ENCODE results near the gene TKTL1.

The TKTL1 gene

GRCh38 chrX:154355094-154355775 is 59.6 kb downstream of the TKTL1 start:
- Histone ChIP-seq H3K9me3 (ENCODE audit: control insufficient read depth, insufficient read depth, low read depth, low read length) (peaks cover 18% of the 10 kb centered on the region; the same call in 1 of the 2 replicates), H3K4me3 (ENCODE audit: low read depth, low read length) (no peak overlapping the region), H3K9ac (ENCODE audit: low read length) (no peak overlapping the region), H3K36me3 (ENCODE audit: control insufficient read depth, insufficient read depth, low read length) (peaks cover 100% of the 10 kb centered on the region), H3K27me3 (ENCODE audit: control insufficient read depth, insufficient read depth, low read length) (no peaks in the 10 kb centered on the region), H3K27ac (ENCODE audit: low read depth, low read length) (no peak overlapping the region), H3K4me1 (ENCODE audit: control insufficient read depth, insufficient read depth, low read length) (no peaks in the 10 kb centered on the region)

GRCh38 chrX:154355776-154356140 is 60.2 kb downstream of the TKTL1 start:
- H3K9me3 ChIP-seq (ENCODE audit: control insufficient read depth, insufficient read depth, low read depth, low read length): peaks cover 15% of the 10 kb centered on the region; the same call in 1 of the 2 replicates
- H3K36me3 ChIP-seq (ENCODE audit: control insufficient read depth, insufficient read depth, low read length): peaks cover 100% of the 10 kb centered on the region
- no peaks in the 10 kb centered on the region for H3K27me3 ChIP-seq (ENCODE audit: control insufficient read depth, insufficient read depth, low read length)
- no peak overlapping the region for H3K9ac ChIP-seq (ENCODE audit: low read length)
- H3K4me1 ChIP-seq (ENCODE audit: control insufficient read depth, insufficient read depth, low read length): no peaks in the 10 kb centered on the region
- H3K27ac ChIP-seq (ENCODE audit: low read depth, low read length): no peak overlapping the region
- H3K4me3 ChIP-seq (ENCODE audit: low read depth, low read length): no peak overlapping the region

GRCh38 chrX:154356596-154356995 is 61.0 kb downstream of the TKTL1 start:
- H3K36me3 ChIP-seq (ENCODE audit: control insufficient read depth, insufficient read depth, low read length): peaks cover 99% of the 10 kb centered on the region

GRCh38 chrX:154357205-154357604 is 61.6 kb downstream of the TKTL1 start:
- H3K36me3 ChIP-seq (ENCODE audit: control insufficient read depth, insufficient read depth, low read length): peaks cover 99% of the 10 kb centered on the region

More at GRCh38 chrX:154356596-154356995, 61.0 kb downstream of the TKTL1 start:
- no peaks in the 10 kb centered on the region for H3K27me3 ChIP-seq (ENCODE audit: control insufficient read depth, insufficient read depth, low read length)
- no peak overlapping the region for H3K27ac ChIP-seq (ENCODE audit: low read depth, low read length)
- peaks cover 18% of the 10 kb centered on the region; the same call in 1 of the 2 replicates for H3K9me3 ChIP-seq (ENCODE audit: control insufficient read depth, insufficient read depth, low read depth, low read length)
- H3K4me3 ChIP-seq (ENCODE audit: low read depth, low read length): no peak overlapping the region
- H3K4me1 ChIP-seq (ENCODE audit: control insufficient read depth, insufficient read depth, low read length): no peaks in the 10 kb centered on the region
- no peak overlapping the region for H3K9ac ChIP-seq (ENCODE audit: low read length)

GRCh38 chrX:154358011-154358410 is 62.4 kb downstream of the TKTL1 start:
- Histone ChIP-seq H3K27ac (ENCODE audit: low read depth, low read length) (no peak overlapping the region), H3K36me3 (ENCODE audit: control insufficient read depth, insufficient read depth, low read length) (peaks cover 99% of the 10 kb centered on the region), H3K4me3 (ENCODE audit: low read depth, low read length) (no peak overlapping the region), H3K4me1 (ENCODE audit: control insufficient read depth, insufficient read depth, low read length) (no peaks in the 10 kb centered on the region), H3K9ac (ENCODE audit: low read length) (no peak overlapping the region), H3K27me3 (ENCODE audit: control insufficient read depth, insufficient read depth, low read length) (no peaks in the 10 kb centered on the region), H3K9me3 (ENCODE audit: control insufficient read depth, insufficient read depth, low read depth, low read length) (peaks cover 22% of the 10 kb centered on the region; the same call in 1 of the 2 replicates)

More at GRCh38 chrX:154357205-154357604, 61.6 kb downstream of the TKTL1 start:
- no peaks in the 10 kb centered on the region for H3K4me1 ChIP-seq (ENCODE audit: control insufficient read depth, insufficient read depth, low read length)
- H3K27me3 ChIP-seq (ENCODE audit: control insufficient read depth, insufficient read depth, low read length): no peaks in the 10 kb centered on the region
- no peak overlapping the region for H3K4me3 ChIP-seq (ENCODE audit: low read depth, low read length)
- no peak overlapping the region for H3K9ac ChIP-seq (ENCODE audit: low read length)
- no peak overlapping the region for H3K27ac ChIP-seq (ENCODE audit: low read depth, low read length)
- peaks cover 22% of the 10 kb centered on the region; the same call in 1 of the 2 replicates for H3K9me3 ChIP-seq (ENCODE audit: control insufficient read depth, insufficient read depth, low read depth, low read length)

- peaks cover 96% of the 10 kb centered on the region for H3K36me3 ChIP-seq (ENCODE audit: control insufficient read depth, insufficient read depth, low read length)
- H3K27ac ChIP-seq (ENCODE audit: low read depth, low read length): no peak overlapping the region
- peaks cover 20% of the 10 kb centered on the region; the same call in 1 of the 2 replicates for H3K9me3 ChIP-seq (ENCODE audit: control insufficient read depth, insufficient read depth, low read depth, low read length)
Measured at GRCh38 chrX:154358829-154359228, 63.2 kb downstream of the TKTL1 start.

GRCh38 chrX:154359362-154360154 is 64.0 kb downstream of the TKTL1 start:
- H3K4me3 ChIP-seq (ENCODE audit: low read depth, low read length): no peak overlapping the region
- no peak overlapping the region for H3K27ac ChIP-seq (ENCODE audit: low read depth, low read length)
- peaks cover 16% of the 10 kb centered on the region; the same call in 1 of the 2 replicates for H3K9me3 ChIP-seq (ENCODE audit: control insufficient read depth, insufficient read depth, low read depth, low read length)
- H3K9ac ChIP-seq (ENCODE audit: low read length): no peak overlapping the region
- H3K36me3 ChIP-seq (ENCODE audit: control insufficient read depth, insufficient read depth, low read length): peaks cover 96% of the 10 kb centered on the region
- H3K27me3 ChIP-seq (ENCODE audit: control insufficient read depth, insufficient read depth, low read length): no peaks in the 10 kb centered on the region
- no peaks in the 10 kb centered on the region for H3K4me1 ChIP-seq (ENCODE audit: control insufficient read depth, insufficient read depth, low read length)

More at GRCh38 chrX:154358829-154359228, 63.2 kb downstream of the TKTL1 start:
- Histone ChIP-seq H3K27me3 (ENCODE audit: control insufficient read depth, insufficient read depth, low read length) (no peaks in the 10 kb centered on the region), H3K9ac (ENCODE audit: low read length) (no peak overlapping the region), H3K4me3 (ENCODE audit: low read depth, low read length) (no peak overlapping the region), H3K4me1 (ENCODE audit: control insufficient read depth, insufficient read depth, low read length) (no peaks in the 10 kb centered on the region)

GRCh38 chrX:154360155-154360713 is 64.6 kb downstream of the TKTL1 start:
- H3K9ac ChIP-seq (ENCODE audit: low read length): no peak overlapping the region
- no peaks in the 10 kb centered on the region for H3K4me1 ChIP-seq (ENCODE audit: control insufficient read depth, insufficient read depth, low read length)
- H3K9me3 ChIP-seq (ENCODE audit: control insufficient read depth, insufficient read depth, low read depth, low read length): peaks cover 16% of the 10 kb centered on the region; the same call in 1 of the 2 replicates
- no peaks in the 10 kb centered on the region for H3K27me3 ChIP-seq (ENCODE audit: control insufficient read depth, insufficient read depth, low read length)
- no peak overlapping the region for H3K27ac ChIP-seq (ENCODE audit: low read depth, low read length)
- H3K36me3 ChIP-seq (ENCODE audit: control insufficient read depth, insufficient read depth, low read length): peaks cover 96% of the 10 kb centered on the region
- no peak overlapping the region for H3K4me3 ChIP-seq (ENCODE audit: low read depth, low read length)

- Histone ChIP-seq H3K36me3 (ENCODE audit: control insufficient read depth, insufficient read depth, low read length) (peaks cover 96% of the 10 kb centered on the region), H3K4me1 (ENCODE audit: control insufficient read depth, insufficient read depth, low read length) (no peaks in the 10 kb centered on the region; the same call in 1 of the 2 replicates), H3K9me3 (ENCODE audit: control insufficient read depth, insufficient read depth, low read depth, low read length) (peaks cover 18% of the 10 kb centered on the region; the same call in 1 of the 2 replicates), H3K4me3 (ENCODE audit: low read depth, low read length) (no peak overlapping the region), H3K27me3 (ENCODE audit: control insufficient read depth, insufficient read depth, low read length) (no peaks in the 10 kb centered on the region), H3K27ac (ENCODE audit: low read depth, low read length) (no peak overlapping the region), H3K9ac (ENCODE audit: low read length) (no peak overlapping the region)
Measured at GRCh38 chrX:154362085-154362742, 66.6 kb downstream of the TKTL1 start.

- Histone ChIP-seq H3K9me3 (ENCODE audit: control insufficient read depth, insufficient read depth, low read depth, low read length) (peaks cover 16% of the 10 kb centered on the region; the same call in 1 of the 2 replicates), H3K27me3 (ENCODE audit: control insufficient read depth, insufficient read depth, low read length) (no peaks in the 10 kb centered on the region), H3K4me3 (ENCODE audit: low read depth, low read length) (no peak overlapping the region), H3K9ac (ENCODE audit: low read length) (no peak overlapping the region), H3K4me1 (ENCODE audit: control insufficient read depth, insufficient read depth, low read length) (peaks cover 11% of the 10 kb centered on the region; the same call in 1 of the 2 replicates), H3K36me3 (ENCODE audit: control insufficient read depth, insufficient read depth, low read length) (peaks cover 96% of the 10 kb centered on the region), H3K27ac (ENCODE audit: low read depth, low read length) (no peak overlapping the region)
Measured at GRCh38 chrX:154363706-154364439, 68.3 kb downstream of the TKTL1 start.
